ENCODE measurements around the gene IL13RA1. TPM values are rescaled to one million over a fixed set of nuclear protein-coding genes. Genes with fewer than 3 reads are reported as not detected.
"Not testable (repeated sequence)": the region's sequence is repeated elsewhere in the genome, so short reads cannot be mapped to it uniquely, and the experiment has no call there.

Gene IL13RA1
- polyA plus RNA-seq, 3 donors, result 48.8 to 74.6 (median 72.6) TPM

- peaks cover 40% of the 10 kb centered on the region for H3K4me1 Mint-ChIP-seq
- Histone ChIP-seq H3K79me2 (ENCODE audit: insufficient read depth, low read length) (no peaks in the 10 kb centered on the region), H2AFZ (ENCODE audit: insufficient read depth, low read depth, low read length, poor library complexity, severe bottlenecking) (no peak overlapping the region), H3K9me3 (replicated peaks in 1 of 2; ENCODE audit: control insufficient read depth in 1 of 2, insufficient read depth in 1 of 2, low read length in 2 of 2) (no peaks in the 10 kb centered on the region), H3K4me3 (replicated peaks in 1 of 3; ENCODE audit: low read depth in 2 of 3, low read length in 3 of 3) (no peak overlapping the region), H4K20me1 (ENCODE audit: insufficient read depth, low read length) (no peaks in the 10 kb centered on the region), H3K9ac (ENCODE audit: insufficient read depth, low read length, poor library complexity, severe bottlenecking) (no peak overlapping the region), H3K4me1 (ENCODE audit: control insufficient read depth in 1 of 2, insufficient read depth in 2 of 2, low read length in 2 of 2) (peaks cover 51 to 55% of the 10 kb centered on the region in 2 donors), H3K27me3 (ENCODE audit: control insufficient read depth in 2 of 2, insufficient read depth in 2 of 2, low read length in 2 of 2) (no peaks in the 10 kb centered on the region), H3K27ac (ENCODE audit: low read depth in 1 of 2, low read length in 2 of 2) (peak overlapping the region; percentile 46 to 62), H3K4me2 (replicated peaks; ENCODE audit: extremely low read depth, low read length, poor library complexity, severe bottlenecking) (no peak overlapping the region), H3K36me3 (replicated peaks in 1 of 2; ENCODE audit: control insufficient read depth in 1 of 2, insufficient read depth in 2 of 2, low read length in 2 of 2) (no peaks in the 10 kb centered on the region)
- WGBS (ENCODE audit: insufficient coverage), result no CpG with 5 or more reads among the region's 1 CpG
- H3K36me3 Mint-ChIP-seq, result no peaks in the 10 kb centered on the region
- H3K27ac Mint-ChIP-seq, result peak overlapping the region; percentile 75 to 97 (median 88)
- intact Hi-C loops (cut with micrococcal nuclease), result no loop called here
- TF ChIP-seq CTCF (IDR thresholded peaks at IDR 0.05), result no peak
- H3K27me3 Mint-ChIP-seq (ENCODE audit: low read depth in 3 of 3), result peaks cover 0 to 8% (median 0%) of the 10 kb centered on the region in 3 donors
- no peak overlapping the region for H3K4me3 Mint-ChIP-seq
- DNase-seq, result peak; percentile 50 to 66 (median 57)
- peaks cover 0 to 12% (median 2%) of the 10 kb centered on the region in 7 donors for H3K9me3 Mint-ChIP-seq
These were observed 12.9 kb upstream of the IL13RA1 start for GRCh38 chrX:118714521-118714920.

GRCh38 chrX:118715917-118716316 is 11.5 kb upstream of the IL13RA1 start:
- WGBS (ENCODE audit: insufficient coverage), result 24% methylated on average over 5 of the region's 14 CpGs
- H3K36me3 Mint-ChIP-seq; DNase-seq; H3K4me2 ChIP-seq (replicated peaks; ENCODE audit: extremely low read depth, low read length, poor library complexity, severe bottlenecking); H3K36me3 ChIP-seq (replicated peaks in 1 of 2; ENCODE audit: control insufficient read depth in 1 of 2, insufficient read depth in 2 of 2, low read length in 2 of 2); H2AFZ ChIP-seq (ENCODE audit: insufficient read depth, low read depth, low read length, poor library complexity, severe bottlenecking); H3K79me2 ChIP-seq (ENCODE audit: insufficient read depth, low read length); H3K27me3 ChIP-seq (ENCODE audit: control insufficient read depth in 2 of 2, insufficient read depth in 2 of 2, low read length in 2 of 2); H3K9me3 ChIP-seq (replicated peaks in 1 of 2; ENCODE audit: control insufficient read depth in 1 of 2, insufficient read depth in 1 of 2, low read length in 2 of 2); H3K4me3 ChIP-seq (replicated peaks in 1 of 3; ENCODE audit: low read depth in 2 of 3, low read length in 3 of 3); H4K20me1 ChIP-seq (ENCODE audit: insufficient read depth, low read length); intact Hi-C loops (cut with micrococcal nuclease); H3K9ac ChIP-seq (ENCODE audit: insufficient read depth, low read length, poor library complexity, severe bottlenecking): not testable (repeated sequence)
- H3K4me1 ChIP-seq (ENCODE audit: control insufficient read depth in 1 of 2, insufficient read depth in 2 of 2, low read length in 2 of 2), result peaks cover 59 to 65% of the 10 kb centered on the region in 2 donors
- Mint-ChIP-seq H3K4me3 (peak overlapping the region in 1 of 2 donors; percentile 57), H3K9me3 (peaks cover 0 to 14% (median 2%) of the 10 kb centered on the region in 7 donors), H3K4me1 (peaks cover 48% of the 10 kb centered on the region), H3K27ac (peak overlapping the region; percentile 37 to 97 (median 89)), H3K27me3 (ENCODE audit: low read depth in 3 of 3) (peaks cover 0 to 11% (median 0%) of the 10 kb centered on the region in 3 donors)
- peak overlapping the region; percentile 25 to 31 for H3K27ac ChIP-seq (ENCODE audit: low read depth in 1 of 2, low read length in 2 of 2)

- H3K4me2 ChIP-seq (replicated peaks; ENCODE audit: extremely low read depth, low read length, poor library complexity, severe bottlenecking); H3K4me3 ChIP-seq (replicated peaks in 1 of 3; ENCODE audit: low read depth in 2 of 3, low read length in 3 of 3); H3K79me2 ChIP-seq (ENCODE audit: insufficient read depth, low read length); H3K27me3 ChIP-seq (ENCODE audit: control insufficient read depth in 2 of 2, insufficient read depth in 2 of 2, low read length in 2 of 2); H4K20me1 ChIP-seq (ENCODE audit: insufficient read depth, low read length); H2AFZ ChIP-seq (ENCODE audit: insufficient read depth, low read depth, low read length, poor library complexity, severe bottlenecking); intact Hi-C loops (cut with micrococcal nuclease); DNase-seq; H3K36me3 Mint-ChIP-seq; H3K36me3 ChIP-seq (replicated peaks in 1 of 2; ENCODE audit: control insufficient read depth in 1 of 2, insufficient read depth in 2 of 2, low read length in 2 of 2); H3K4me3 Mint-ChIP-seq; H3K9me3 ChIP-seq (replicated peaks in 1 of 2; ENCODE audit: control insufficient read depth in 1 of 2, insufficient read depth in 1 of 2, low read length in 2 of 2): not testable (repeated sequence)
- Histone ChIP-seq H3K4me1 (ENCODE audit: control insufficient read depth in 1 of 2, insufficient read depth in 2 of 2, low read length in 2 of 2) (peaks cover 68 to 74% of the 10 kb centered on the region in 2 donors), H3K9ac (ENCODE audit: insufficient read depth, low read length, poor library complexity, severe bottlenecking) (peak overlapping the region; percentile 27), H3K27ac (ENCODE audit: low read depth in 1 of 2, low read length in 2 of 2) (peak overlapping the region; percentile 95 to 97)
- WGBS (ENCODE audit: insufficient coverage), result 93% methylated on average over 3 of the region's 28 CpGs
- Mint-ChIP-seq H3K27me3 (ENCODE audit: low read depth in 3 of 3) (peaks cover 0 to 11% (median 0%) of the 10 kb centered on the region in 3 donors), H3K9me3 (peaks cover 0 to 14% (median 2%) of the 10 kb centered on the region in 7 donors), H3K27ac (peak overlapping the region; percentile 37 to 97 (median 86)), H3K4me1 (peaks cover 56% of the 10 kb centered on the region)
These were observed 10.6 kb upstream of the IL13RA1 start for GRCh38 chrX:118716833-118717232.
